Measurements from ENCODE around the gene SLCO3A1.
A peak's percentile ranks its signal among the peaks of the same experiment; 100 is the strongest.

The SLCO3A1 gene

DNA sequence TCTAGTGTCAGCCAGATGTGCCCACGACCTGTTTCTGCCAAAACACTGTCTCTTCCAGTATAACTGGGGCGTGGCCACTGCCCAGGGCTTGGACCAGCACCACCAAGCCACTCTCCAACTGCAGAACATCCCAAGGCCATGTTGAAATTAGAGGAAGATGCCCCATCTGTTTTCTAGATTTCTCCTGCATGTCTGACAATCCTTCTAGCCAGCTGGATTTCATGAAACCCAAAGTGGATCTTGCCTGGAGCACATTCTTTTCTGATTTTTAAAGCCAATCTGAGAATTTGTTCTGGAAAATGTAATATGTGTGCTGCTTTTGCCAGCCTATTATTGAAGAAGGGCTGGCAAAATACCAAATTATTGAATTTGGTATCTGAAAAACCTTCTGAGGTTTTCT, 182.5 kb downstream of the SLCO3A1 start:
- Histone ChIP-seq H3K79me1 (ENCODE audit: low read length) (no peaks in the 10 kb centered on the region), H4K12ac (ENCODE audit: low read depth, low read length) (no peak overlapping the region), H3K79me2 (ENCODE audit: control insufficient read depth, insufficient read depth, low read length, poor library complexity) (no peaks in the 10 kb centered on the region), H3K27ac (ENCODE audit: low read depth, low read length) (no peak overlapping the region), H3K4me2 (ENCODE audit: low read length) (no peak overlapping the region), H3K4me1 (ENCODE audit: control insufficient read depth in 1 of 2, insufficient read depth in 2 of 2, low read length in 2 of 2) (no peaks in the 10 kb centered on the region), H3K27me3 (ENCODE audit: insufficient read depth, low read length) (no peaks in the 10 kb centered on the region), H3K14ac (ENCODE audit: low read length) (no peak overlapping the region), H4K91ac (ENCODE audit: low read depth, low read length) (no peak overlapping the region), H3K4me3 (ENCODE audit: low read depth, low read length) (no peak overlapping the region), H3K9me3 (ENCODE audit: insufficient read depth, low read depth, low read length) (peaks cover 2% of the 10 kb centered on the region), H2AFZ (ENCODE audit: insufficient read depth, low read length, poor library complexity) (no peak overlapping the region), H4K8ac (ENCODE audit: low read depth, low read length) (no peak overlapping the region), H2BK120ac (ENCODE audit: insufficient read depth, low read length, poor library complexity) (no peak overlapping the region), H3K18ac (ENCODE audit: low read length) (no peak overlapping the region), H3K36me3 (ENCODE audit: control insufficient read depth in 1 of 2, insufficient read depth in 2 of 2, low read length in 2 of 2) (no peaks in the 10 kb centered on the region), H3K23ac (ENCODE audit: low read length) (no peak overlapping the region), H2AK5ac (ENCODE audit: low read length) (no peak overlapping the region), H3K4ac (ENCODE audit: low read depth, low read length) (no peak overlapping the region), H2BK12ac (ENCODE audit: low read length) (no peak overlapping the region), H2BK5ac (ENCODE audit: low read depth, low read length, poor library complexity) (no peak overlapping the region), H3K9ac (ENCODE audit: low read length) (no peak overlapping the region)
- no CpG with 5 or more reads among the region's 2 CpGs for WGBS (ENCODE audit: extremely low coverage, insufficient coverage, insufficient read length)
- DNase-seq, result peak; percentile 21 to 70

DNA sequence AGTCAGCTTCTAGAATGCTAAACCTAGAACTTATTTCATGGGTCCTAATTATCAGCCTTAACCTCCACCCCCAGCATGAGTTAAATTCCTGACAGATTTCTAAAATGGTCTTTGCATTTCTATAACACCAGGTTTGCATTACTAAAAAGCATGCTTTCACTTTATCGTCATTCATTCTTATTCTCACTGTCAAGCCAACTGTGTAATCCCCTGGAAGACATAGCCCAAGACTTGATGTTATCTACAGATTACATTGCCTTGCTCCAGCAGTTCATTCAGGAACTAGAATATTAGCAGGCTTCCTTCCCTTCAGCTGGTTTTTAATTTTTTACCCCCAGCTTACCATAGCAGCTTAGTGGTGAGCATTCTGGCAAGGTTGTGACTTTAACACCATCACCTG, 184.0 kb downstream of the SLCO3A1 start:
- Histone ChIP-seq H3K9ac (ENCODE audit: low read length) (no peak overlapping the region), H4K91ac (ENCODE audit: low read depth, low read length) (no peak overlapping the region), H2BK120ac (ENCODE audit: insufficient read depth, low read length, poor library complexity) (no peak overlapping the region), H4K12ac (ENCODE audit: low read depth, low read length) (no peak overlapping the region), H3K4me1 (ENCODE audit: control insufficient read depth in 1 of 2, insufficient read depth in 2 of 2, low read length in 2 of 2) (no peaks in the 10 kb centered on the region), H3K4me2 (ENCODE audit: low read length) (no peak overlapping the region), H3K27me3 (ENCODE audit: insufficient read depth, low read length) (no peaks in the 10 kb centered on the region), H3K4me3 (ENCODE audit: low read depth, low read length) (no peak overlapping the region), H2BK5ac (ENCODE audit: low read depth, low read length, poor library complexity) (no peak overlapping the region), H3K4ac (ENCODE audit: low read depth, low read length) (no peak overlapping the region), H3K27ac (ENCODE audit: low read depth, low read length) (no peak overlapping the region), H3K14ac (ENCODE audit: low read length) (no peak overlapping the region), H2BK12ac (ENCODE audit: low read length) (no peak overlapping the region), H3K23ac (ENCODE audit: low read length) (no peak overlapping the region), H2AFZ (ENCODE audit: insufficient read depth, low read length, poor library complexity) (no peak overlapping the region), H3K79me1 (ENCODE audit: low read length) (no peaks in the 10 kb centered on the region), H2AK5ac (ENCODE audit: low read length) (no peak overlapping the region), H3K79me2 (ENCODE audit: control insufficient read depth, insufficient read depth, low read length, poor library complexity) (no peaks in the 10 kb centered on the region), H3K9me3 (ENCODE audit: insufficient read depth, low read depth, low read length) (peaks cover 2% of the 10 kb centered on the region), H4K8ac (ENCODE audit: low read depth, low read length) (no peak overlapping the region), H3K18ac (ENCODE audit: low read length) (no peak overlapping the region), H3K36me3 (ENCODE audit: control insufficient read depth in 1 of 2, insufficient read depth in 2 of 2, low read length in 2 of 2) (no peaks in the 10 kb centered on the region)
- peak in 1 of 2 donors; percentile 65 for DNase-seq
- no CpG with 5 or more reads among the region's 1 CpG for whole genome bisulfite sequencing (ENCODE audit: extremely low coverage, insufficient coverage, insufficient read length)

- no peak overlapping the region for H4K8ac ChIP-seq (ENCODE audit: low read depth, low read length)
- WGBS (ENCODE audit: extremely low coverage, insufficient coverage, insufficient read length), result no CpG with 5 or more reads among the region's 1 CpG
These were observed 186.8 kb downstream of the SLCO3A1 start for GRCh38 chr15:92040350-92040749.

GRCh38 chr15:92041371-92041770, 187.9 kb downstream of the SLCO3A1 start:
- no peak overlapping the region for H4K12ac ChIP-seq (ENCODE audit: low read depth, low read length)
- H3K27me3 ChIP-seq (ENCODE audit: insufficient read depth, low read length), result no peaks in the 10 kb centered on the region
- H2AK5ac ChIP-seq (ENCODE audit: low read length), result no peak overlapping the region
- no peak overlapping the region for H3K9ac ChIP-seq (ENCODE audit: low read length)
- H2BK12ac ChIP-seq (ENCODE audit: low read length), result no peak overlapping the region
- H3K27ac ChIP-seq (ENCODE audit: low read depth, low read length), result no peak overlapping the region
- H3K14ac ChIP-seq (ENCODE audit: low read length), result no peak overlapping the region
- H3K4me2 ChIP-seq (ENCODE audit: low read length), result no peak overlapping the region
- peaks cover 0 to 3% of the 10 kb centered on the region in 2 experiments for H3K4me1 ChIP-seq (ENCODE audit: control insufficient read depth in 1 of 2, insufficient read depth in 2 of 2, low read length in 2 of 2)
- H3K4ac ChIP-seq (ENCODE audit: low read depth, low read length), result no peak overlapping the region
- DNase-seq, result no peak
- H3K79me1 ChIP-seq (ENCODE audit: low read length), result no peaks in the 10 kb centered on the region
- no peak overlapping the region for H3K23ac ChIP-seq (ENCODE audit: low read length)
- H2BK5ac ChIP-seq (ENCODE audit: low read depth, low read length, poor library complexity), result no peak overlapping the region
- H3K79me2 ChIP-seq (ENCODE audit: control insufficient read depth, insufficient read depth, low read length, poor library complexity), result no peaks in the 10 kb centered on the region
- no peak overlapping the region for H4K8ac ChIP-seq (ENCODE audit: low read depth, low read length)
- H3K18ac ChIP-seq (ENCODE audit: low read length), result no peak overlapping the region
- no peak overlapping the region for H2AFZ ChIP-seq (ENCODE audit: insufficient read depth, low read length, poor library complexity)
- H3K9me3 ChIP-seq (ENCODE audit: insufficient read depth, low read depth, low read length), result no peaks in the 10 kb centered on the region
- H2BK120ac ChIP-seq (ENCODE audit: insufficient read depth, low read length, poor library complexity), result no peak overlapping the region
- H3K4me3 ChIP-seq (ENCODE audit: low read depth, low read length), result no peak overlapping the region
- no CpG with 5 or more reads among the region's 4 CpGs for WGBS (ENCODE audit: extremely low coverage, insufficient coverage, insufficient read length)
- no peak overlapping the region for H4K91ac ChIP-seq (ENCODE audit: low read depth, low read length)
- H3K36me3 ChIP-seq (ENCODE audit: control insufficient read depth in 1 of 2, insufficient read depth in 2 of 2, low read length in 2 of 2), result no peaks in the 10 kb centered on the region

More at GRCh38 chr15:92040350-92040749, 186.8 kb downstream of the SLCO3A1 start:
- Histone ChIP-seq H3K4ac (ENCODE audit: low read depth, low read length) (no peak overlapping the region), H2AFZ (ENCODE audit: insufficient read depth, low read length, poor library complexity) (no peak overlapping the region), H3K9me3 (ENCODE audit: insufficient read depth, low read depth, low read length) (no peaks in the 10 kb centered on the region), H3K79me2 (ENCODE audit: control insufficient read depth, insufficient read depth, low read length, poor library complexity) (no peaks in the 10 kb centered on the region), H4K12ac (ENCODE audit: low read depth, low read length) (no peak overlapping the region), H3K4me2 (ENCODE audit: low read length) (no peak overlapping the region), H2BK12ac (ENCODE audit: low read length) (no peak overlapping the region), H2BK5ac (ENCODE audit: low read depth, low read length, poor library complexity) (no peak overlapping the region), H3K18ac (ENCODE audit: low read length) (no peak overlapping the region), H3K9ac (ENCODE audit: low read length) (no peak overlapping the region), H3K23ac (ENCODE audit: low read length) (no peak overlapping the region), H2BK120ac (ENCODE audit: insufficient read depth, low read length, poor library complexity) (no peak overlapping the region), H3K27ac (ENCODE audit: low read depth, low read length) (no peak overlapping the region), H3K14ac (ENCODE audit: low read length) (no peak overlapping the region), H3K4me1 (ENCODE audit: control insufficient read depth in 1 of 2, insufficient read depth in 2 of 2, low read length in 2 of 2) (peaks cover 0 to 3% of the 10 kb centered on the region in 2 experiments), H3K36me3 (ENCODE audit: control insufficient read depth in 1 of 2, insufficient read depth in 2 of 2, low read length in 2 of 2) (no peaks in the 10 kb centered on the region), H3K79me1 (ENCODE audit: low read length) (no peaks in the 10 kb centered on the region), H2AK5ac (ENCODE audit: low read length) (no peak overlapping the region), H4K91ac (ENCODE audit: low read depth, low read length) (no peak overlapping the region), H3K4me3 (ENCODE audit: low read depth, low read length) (no peak overlapping the region), H3K27me3 (ENCODE audit: insufficient read depth, low read length) (no peaks in the 10 kb centered on the region)
- DNase-seq, result no peak
